HEK293 (cell line): ENCODE data around the gene TRIM40.

Source experiments
- BCL11B ChIP-seq: fragments of 450-650 bp; formaldehyde crosslinking; IDR thresholded peaks from 2 replicates; pipeline ENCODE4 v1.5.1; 2016; ENCODE audit warnings: low read depth, missing biosample characterization, missing genetic modification characterization
- KLF1 ChIP-seq: fragments of 450-650 bp; formaldehyde crosslinking; IDR thresholded peaks from 2 replicates; pipeline ENCODE4 v1.5.1; 2016; ENCODE audit warnings: missing biosample characterization, missing genetic modification characterization
- KLF7 ChIP-seq: fragments of 450-650 bp; formaldehyde crosslinking; IDR thresholded peaks from 2 replicates; pipeline ENCODE4 v1.5.1; 2016; ENCODE audit warnings: missing biosample characterization, missing genetic modification characterization, borderline replicate concordance
- MYNN ChIP-seq: fragments of 450-650 bp; formaldehyde crosslinking; IDR thresholded peaks from 2 replicates; pipeline ENCODE4 v1.5.1; 2016; ENCODE audit warnings: missing biosample characterization, missing genetic modification characterization, borderline replicate concordance
- SCRT2 ChIP-seq: fragments of 450-650 bp; formaldehyde crosslinking; IDR thresholded peaks from 2 replicates; pipeline ENCODE4 v1.5.1; 2016; ENCODE audit warnings: missing biosample characterization, missing genetic modification characterization
- WT1 ChIP-seq: fragments of 450-650 bp; formaldehyde crosslinking; IDR thresholded peaks from 2 replicates; pipeline ENCODE4 v1.5.1; 2016; ENCODE audit warnings: missing biosample characterization, missing genetic modification characterization
- ZFP37 ChIP-seq: fragments of 450-650 bp; formaldehyde crosslinking; IDR thresholded peaks from 2 replicates; pipeline ENCODE4 v1.5.1; 2016; ENCODE audit warnings: missing biosample characterization, missing genetic modification characterization
- ZNF121 ChIP-seq: fragments of 450-650 bp; formaldehyde crosslinking; IDR thresholded peaks from 2 replicates; pipeline ENCODE4 v1.5.1; 2016; ENCODE audit warnings: missing biosample characterization, missing genetic modification characterization
- ZNF174 ChIP-seq: fragments of 450-650 bp; formaldehyde crosslinking; IDR thresholded peaks from 2 replicates; pipeline ENCODE4 v1.5.0; 2017; ENCODE audit warnings: missing biosample characterization, mild to moderate bottlenecking, missing genetic modification characterization
- ZNF19 ChIP-seq: fragments of 450-650 bp; formaldehyde crosslinking; IDR thresholded peaks from 2 replicates; pipeline ENCODE4; 2016; ENCODE audit warnings: missing biosample characterization, missing genetic modification characterization, low read depth
- ZNF202 ChIP-seq: fragments of 450-650 bp; formaldehyde crosslinking; IDR thresholded peaks from 2 replicates; pipeline ENCODE4 v1.5.1; 2016; ENCODE audit warnings: missing biosample characterization, missing genetic modification characterization, borderline replicate concordance
- ZNF24 ChIP-seq: fragments of 450-650 bp; formaldehyde crosslinking; IDR thresholded peaks from 2 replicates; pipeline ENCODE4 v1.5.1; 2016; ENCODE audit warnings: missing biosample characterization, missing genetic modification characterization
- ZNF266 ChIP-seq: fragments of 450-650 bp; formaldehyde crosslinking; IDR thresholded peaks from 2 replicates; pipeline ENCODE4 v1.5.1; 2016; ENCODE audit warnings: missing biosample characterization, missing genetic modification characterization, low read depth
- ZNF292 ChIP-seq: fragments of 450-650 bp; formaldehyde crosslinking; IDR thresholded peaks from 2 replicates; pipeline ENCODE4 v1.5.1; 2016; ENCODE audit warnings: low read depth, missing biosample characterization, missing genetic modification characterization, borderline replicate concordance
- ZNF311 ChIP-seq: fragments of 450-650 bp; formaldehyde crosslinking; IDR thresholded peaks from 2 replicates; pipeline ENCODE4 v1.5.1; 2017; ENCODE audit warnings: missing biosample characterization, missing genetic modification characterization, borderline replicate concordance
- ZNF354C ChIP-seq: fragments of 450-650 bp; formaldehyde crosslinking; IDR thresholded peaks from 2 replicates; pipeline ENCODE4 v1.5.1; 2016; ENCODE audit warnings: missing biosample characterization, missing genetic modification characterization, low read depth, borderline replicate concordance
- ZNF404 ChIP-seq: fragments of 450-650 bp; formaldehyde crosslinking; IDR thresholded peaks from 2 replicates; pipeline ENCODE4 v1.5.1; 2017; ENCODE audit warnings: missing biosample characterization, missing genetic modification characterization
- ZNF423 ChIP-seq: fragments of 450-650 bp; formaldehyde crosslinking; IDR thresholded peaks from 2 replicates; pipeline ENCODE4 v1.5.1; 2016; ENCODE audit warnings: missing biosample characterization, missing genetic modification characterization
- ZNF530 ChIP-seq: fragments of 450-650 bp; formaldehyde crosslinking; IDR thresholded peaks from 2 replicates; pipeline ENCODE4 v1.5.1; 2016; ENCODE audit warnings: low read depth, missing biosample characterization, missing genetic modification characterization
- ZNF549 ChIP-seq: fragments of 450-650 bp; IDR thresholded peaks from 2 replicates; pipeline ENCODE4 v1.5.1; 2018; ENCODE audit warnings: missing biosample characterization, missing genetic modification characterization, mild to moderate bottlenecking, inconsistent platforms, moderate library complexity
- ZNF560 ChIP-seq: fragments of 450-650 bp; formaldehyde crosslinking; IDR thresholded peaks from 2 replicates; pipeline ENCODE4 v1.5.1; 2017; ENCODE audit warnings: missing biosample characterization, missing genetic modification characterization, borderline replicate concordance
- ZNF610 ChIP-seq: fragments of 450-650 bp; formaldehyde crosslinking; IDR thresholded peaks from 2 replicates; pipeline ENCODE4 v1.5.1; 2016; ENCODE audit warnings: missing biosample characterization, missing genetic modification characterization, borderline replicate concordance
- ZNF660 ChIP-seq: fragments of 450-650 bp; IDR thresholded peaks from 2 replicates; pipeline ENCODE4 v1.5.1; 2018; ENCODE audit warnings: missing biosample characterization, mild to moderate bottlenecking, missing genetic modification characterization
- ZNF747 ChIP-seq: fragments of 450-650 bp; formaldehyde crosslinking; IDR thresholded peaks from 2 replicates; pipeline ENCODE4 v1.5.1; 2016; ENCODE audit warnings: missing biosample characterization, missing genetic modification characterization
- ZNF777 ChIP-seq: fragments of 450-650 bp; formaldehyde crosslinking; IDR thresholded peaks from 2 replicates; pipeline ENCODE4 v1.5.1; 2017; ENCODE audit warnings: missing biosample characterization, missing genetic modification characterization, borderline replicate concordance
- TF ChIP-seq, protein P1 (sequence below): fragments of 450-650 bp; formaldehyde crosslinking; IDR thresholded peaks from 2 replicates; pipeline ENCODE4 v1.5.1; 2016; ENCODE audit warnings: missing biosample characterization, missing genetic modification characterization
- TF ChIP-seq, protein P2 (sequence below): fragments of 450-650 bp; formaldehyde crosslinking; IDR thresholded peaks from 2 replicates; pipeline ENCODE4 v1.5.1; 2016; ENCODE audit warnings: missing biosample characterization, missing genetic modification characterization
- TF ChIP-seq, protein P3 (sequence below): fragments of 450-650 bp; IDR thresholded peaks from 2 replicates; pipeline ENCODE4 v1.5.1; 2018; ENCODE audit warnings: missing biosample characterization, missing genetic modification characterization
- TF ChIP-seq, protein P4 (sequence below): fragments of 450-650 bp; formaldehyde crosslinking; IDR thresholded peaks from 2 replicates; pipeline ENCODE4 v1.5.1; 2016; ENCODE audit warnings: missing biosample characterization, missing genetic modification characterization
- TF ChIP-seq, protein P5 (sequence below): fragments of 450-650 bp; formaldehyde crosslinking; conservative IDR thresholded peaks from 2 replicates; pipeline ENCODE4 v1.5.1; 2016; ENCODE audit warnings: low read depth, missing biosample characterization, missing genetic modification characterization

The TRIM40 gene

DNA sequence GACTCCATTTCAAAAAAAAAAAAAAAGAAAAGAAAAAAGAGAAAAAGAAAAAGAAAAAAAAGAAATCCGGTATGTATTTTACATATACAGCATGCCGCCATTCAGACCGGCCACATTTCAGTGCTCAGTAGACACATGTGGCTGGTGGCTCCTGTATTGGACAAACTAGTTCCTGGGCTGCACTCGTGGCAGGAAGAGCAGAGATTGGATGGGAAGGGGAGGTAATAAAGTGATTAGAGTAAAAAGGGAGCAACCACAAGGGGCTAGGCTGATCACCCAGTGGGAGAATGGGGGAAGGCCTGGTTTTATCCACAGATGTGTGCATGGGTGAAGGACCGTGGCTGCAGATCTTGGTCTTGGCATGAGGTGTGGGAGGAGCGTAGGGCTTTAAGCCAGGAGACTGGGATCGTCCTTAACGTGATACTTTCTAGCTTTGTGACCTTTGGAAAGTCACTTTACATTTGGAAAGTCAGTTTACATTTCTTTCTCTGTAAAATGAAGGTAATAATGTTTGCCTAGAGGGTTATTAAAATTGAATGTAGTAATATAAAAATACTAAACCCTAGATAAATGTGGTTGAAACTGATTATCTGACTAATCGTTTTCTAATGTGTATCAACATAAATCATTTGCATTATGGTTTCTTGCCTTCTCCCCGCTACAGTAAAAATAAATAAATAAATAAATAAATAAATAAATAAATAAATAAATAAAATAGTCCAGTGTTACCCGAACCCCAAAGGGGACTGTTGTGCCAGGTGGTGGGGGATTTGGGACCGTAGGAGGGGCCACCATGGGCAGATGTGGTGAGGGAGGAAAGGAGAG is 26.5 kb downstream of the TRIM40 start (continued):
- TF ChIP-seq ZNF549 (tag by site-specific recombination) (no peak), ZNF121 (peak; percentile 82), MYNN (tag by site-specific recombination) (0 out of 2 replicates have a peak, but pooled peaks have one; percentile 58), ZNF24 (peak; percentile 55; the same call in 1 of the 2 replicates), ZNF747 (tag by site-specific recombination) (no peak), KLF7 (tag by site-specific recombination) (peak; percentile 82; the same call in 1 of the 2 replicates), ZNF660 (no peak), ZNF777 (tag by site-specific recombination) (no peak), SCRT2 (tag by site-specific recombination) (peak; percentile 39; the same call in 1 of the 2 replicates), ZNF423 (tag by site-specific recombination) (no peak), ZNF311 (tag by site-specific recombination) (no peak), ZFP37 (peak; percentile 99), ZNF560 (tag by site-specific recombination) (peak; percentile 98), ZNF266 (tag by site-specific recombination) (peak; percentile 95), ZNF404 (tag by site-specific recombination) (peak; percentile 98), ZNF19 (tag by site-specific recombination) (peak; percentile 95), ZNF354C (tag by site-specific recombination) (peak; percentile 93; the same call in 1 of the 2 replicates), ZNF292 (peak; percentile 98), ZNF174 (tag by site-specific recombination) (no peak), ZNF202 (tag by site-specific recombination) (peak; percentile 98), KLF1 (tag by site-specific recombination) (no peak), BCL11B (tag by site-specific recombination) (peak; percentile 24; the same call in 1 of the 2 replicates), ZNF530 (tag by site-specific recombination) (peak; percentile 86), WT1 (tag by site-specific recombination) (0 out of 2 replicates have a peak, but pooled peaks have one; percentile 21), ZNF610 (peak; percentile 55; the same call in 1 of the 2 replicates)
- TF ChIP-seq, protein P1, sequence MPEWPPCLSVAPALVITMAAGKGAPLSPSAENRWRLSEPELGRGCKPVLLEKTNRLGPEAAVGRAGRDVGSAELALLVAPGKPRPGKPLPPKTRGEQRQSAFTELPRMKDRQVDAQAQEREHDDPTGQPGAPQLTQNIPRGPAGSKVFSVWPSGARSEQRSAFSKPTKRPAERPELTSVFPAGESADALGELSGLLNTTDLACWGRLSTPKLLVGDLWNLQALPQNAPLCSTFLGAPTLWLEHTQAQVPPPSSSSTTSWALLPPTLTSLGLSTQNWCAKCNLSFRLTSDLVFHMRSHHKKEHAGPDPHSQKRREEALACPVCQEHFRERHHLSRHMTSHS (tag by site-specific recombination) = no peak
- TF ChIP-seq, protein P2, sequence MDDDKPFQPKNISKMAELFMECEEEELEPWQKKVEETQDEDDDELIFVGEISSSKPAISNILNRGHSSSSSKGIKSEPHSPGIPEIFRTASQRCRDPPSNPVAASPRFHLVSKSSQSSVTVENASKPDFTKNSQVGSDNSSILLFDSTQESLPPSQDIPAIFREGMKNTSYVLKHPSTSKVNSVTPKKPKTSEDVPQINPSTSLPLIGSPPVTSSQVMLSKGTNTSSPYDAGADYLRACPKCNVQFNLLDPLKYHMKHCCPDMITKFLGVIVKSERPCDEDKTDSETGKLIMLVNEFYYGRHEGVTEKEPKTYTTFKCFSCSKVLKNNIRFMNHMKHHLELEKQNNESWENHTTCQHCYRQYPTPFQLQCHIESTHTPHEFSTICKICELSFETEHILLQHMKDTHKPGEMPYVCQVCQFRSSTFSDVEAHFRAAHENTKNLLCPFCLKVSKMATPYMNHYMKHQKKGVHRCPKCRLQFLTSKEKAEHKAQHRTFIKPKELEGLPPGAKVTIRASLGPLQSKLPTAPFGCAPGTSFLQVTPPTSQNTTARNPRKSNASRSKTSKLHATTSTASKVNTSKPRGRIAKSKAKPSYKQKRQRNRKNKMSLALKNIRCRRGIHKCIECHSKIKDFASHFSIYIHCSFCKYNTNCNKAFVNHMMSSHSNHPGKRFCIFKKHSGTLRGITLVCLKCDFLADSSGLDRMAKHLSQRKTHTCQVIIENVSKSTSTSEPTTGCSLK (tag by site-specific recombination) = no peak
- TF ChIP-seq, protein P3, sequence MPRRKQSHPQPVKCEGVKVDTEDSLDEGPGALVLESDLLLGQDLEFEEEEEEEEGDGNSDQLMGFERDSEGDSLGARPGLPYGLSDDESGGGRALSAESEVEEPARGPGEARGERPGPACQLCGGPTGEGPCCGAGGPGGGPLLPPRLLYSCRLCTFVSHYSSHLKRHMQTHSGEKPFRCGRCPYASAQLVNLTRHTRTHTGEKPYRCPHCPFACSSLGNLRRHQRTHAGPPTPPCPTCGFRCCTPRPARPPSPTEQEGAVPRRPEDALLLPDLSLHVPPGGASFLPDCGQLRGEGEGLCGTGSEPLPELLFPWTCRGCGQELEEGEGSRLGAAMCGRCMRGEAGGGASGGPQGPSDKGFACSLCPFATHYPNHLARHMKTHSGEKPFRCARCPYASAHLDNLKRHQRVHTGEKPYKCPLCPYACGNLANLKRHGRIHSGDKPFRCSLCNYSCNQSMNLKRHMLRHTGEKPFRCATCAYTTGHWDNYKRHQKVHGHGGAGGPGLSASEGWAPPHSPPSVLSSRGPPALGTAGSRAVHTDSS (tag by site-specific recombination) = no peak
- TF ChIP-seq, protein P4, sequence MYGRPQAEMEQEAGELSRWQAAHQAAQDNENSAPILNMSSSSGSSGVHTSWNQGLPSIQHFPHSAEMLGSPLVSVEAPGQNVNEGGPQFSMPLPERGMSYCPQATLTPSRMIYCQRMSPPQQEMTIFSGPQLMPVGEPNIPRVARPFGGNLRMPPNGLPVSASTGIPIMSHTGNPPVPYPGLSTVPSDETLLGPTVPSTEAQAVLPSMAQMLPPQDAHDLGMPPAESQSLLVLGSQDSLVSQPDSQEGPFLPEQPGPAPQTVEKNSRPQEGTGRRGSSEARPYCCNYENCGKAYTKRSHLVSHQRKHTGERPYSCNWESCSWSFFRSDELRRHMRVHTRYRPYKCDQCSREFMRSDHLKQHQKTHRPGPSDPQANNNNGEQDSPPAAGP = no peak
- TF ChIP-seq, protein P5, sequence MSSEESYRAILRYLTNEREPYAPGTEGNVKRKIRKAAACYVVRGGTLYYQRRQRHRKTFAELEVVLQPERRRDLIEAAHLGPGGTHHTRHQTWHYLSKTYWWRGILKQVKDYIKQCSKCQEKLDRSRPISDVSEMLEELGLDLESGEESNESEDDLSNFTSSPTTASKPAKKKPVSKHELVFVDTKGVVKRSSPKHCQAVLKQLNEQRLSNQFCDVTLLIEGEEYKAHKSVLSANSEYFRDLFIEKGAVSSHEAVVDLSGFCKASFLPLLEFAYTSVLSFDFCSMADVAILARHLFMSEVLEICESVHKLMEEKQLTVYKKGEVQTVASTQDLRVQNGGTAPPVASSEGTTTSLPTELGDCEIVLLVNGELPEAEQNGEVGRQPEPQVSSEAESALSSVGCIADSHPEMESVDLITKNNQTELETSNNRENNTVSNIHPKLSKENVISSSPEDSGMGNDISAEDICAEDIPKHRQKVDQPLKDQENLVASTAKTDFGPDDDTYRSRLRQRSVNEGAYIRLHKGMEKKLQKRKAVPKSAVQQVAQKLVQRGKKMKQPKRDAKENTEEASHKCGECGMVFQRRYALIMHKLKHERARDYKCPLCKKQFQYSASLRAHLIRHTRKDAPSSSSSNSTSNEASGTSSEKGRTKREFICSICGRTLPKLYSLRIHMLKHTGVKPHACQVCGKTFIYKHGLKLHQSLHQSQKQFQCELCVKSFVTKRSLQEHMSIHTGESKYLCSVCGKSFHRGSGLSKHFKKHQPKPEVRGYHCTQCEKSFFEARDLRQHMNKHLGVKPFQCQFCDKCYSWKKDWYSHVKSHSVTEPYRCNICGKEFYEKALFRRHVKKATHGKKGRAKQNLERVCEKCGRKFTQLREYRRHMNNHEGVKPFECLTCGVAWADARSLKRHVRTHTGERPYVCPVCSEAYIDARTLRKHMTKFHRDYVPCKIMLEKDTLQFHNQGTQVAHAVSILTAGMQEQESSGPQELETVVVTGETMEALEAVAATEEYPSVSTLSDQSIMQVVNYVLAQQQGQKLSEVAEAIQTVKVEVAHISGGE (tag by site-specific recombination) = peak; percentile 90
